GM23248 (cell line): Measurements from ENCODE around the gene AMACR. TPM values are rescaled to one million over a fixed set of nuclear protein-coding genes. Genes with fewer than 3 reads are reported as not detected.

Source experiments
- DNase-seq: peaks from one replicate; pipeline ENCODE4 v3.0.0-alpha.2; 2015
- H2AFZ ChIP-seq: fragments of 200-600 bp; sonication (generic); 2 replicates; pipeline ENCODE4 v1.6.1; 2016; ENCODE audit warnings: antibody characterized with exemption
- H3F3A ChIP-seq: fragments of 200-600 bp; sonication (generic); 2 replicates; pipeline ENCODE4 v1.6.1; 2016; ENCODE audit warnings: mild to moderate bottlenecking, antibody characterized with exemption, mixed run types; ENCODE audit not compliant: insufficient read depth
- H3K27ac ChIP-seq: fragments of 200-600 bp; sonication (generic); 2 replicates; pipeline ENCODE4 v1.5.1; 2016; ENCODE audit warnings: mild to moderate bottlenecking
- H3K27me3 ChIP-seq: fragments of 200-600 bp; sonication (generic); replicated peaks from 2 replicates; pipeline ENCODE4 v1.6.1; 2016; ENCODE audit warnings: mild to moderate bottlenecking; ENCODE audit not compliant: insufficient read depth
- H3K36me3 ChIP-seq: fragments of 200-600 bp; sonication (generic); 2 replicates; pipeline ENCODE4 v1.6.1; 2016; ENCODE audit warnings: low read depth, mild to moderate bottlenecking
- H3K4me1 ChIP-seq: fragments of 200-600 bp; sonication (generic); 2 replicates; pipeline ENCODE4 v1.6.1; 2016; ENCODE audit warnings: mild to moderate bottlenecking; ENCODE audit not compliant: insufficient read depth
- H3K4me2 ChIP-seq: fragments of 200-600 bp; sonication (generic); one replicate; pipeline ENCODE4 v1.6.1; 2016; ENCODE audit warnings: mild to moderate bottlenecking; ENCODE audit not compliant: unreplicated experiment
- H3K4me3 ChIP-seq: fragments of 200-600 bp; sonication (generic); 2 replicates; pipeline ENCODE4 v1.5.1; 2016; ENCODE audit warnings: mild to moderate bottlenecking
- H3K79me2 ChIP-seq: fragments of 200-600 bp; sonication (generic); 2 replicates; pipeline ENCODE4 v1.6.1; 2016; ENCODE audit warnings: mild to moderate bottlenecking; ENCODE audit not compliant: insufficient read depth
- H3K9ac ChIP-seq: fragments of 200-600 bp; sonication (generic); 2 replicates; pipeline ENCODE4 v1.6.1; 2016; ENCODE audit warnings: mild to moderate bottlenecking
- H3K9me2 ChIP-seq: fragments of 200-600 bp; sonication (generic); 2 replicates; pipeline ENCODE4 v1.6.1; 2016; ENCODE audit warnings: mixed run types, mild to moderate bottlenecking, moderate library complexity; ENCODE audit not compliant: insufficient read depth
- H3K9me3 ChIP-seq: fragments of 200-600 bp; sonication (generic); one replicate; pipeline ENCODE4 v1.6.1; 2017; ENCODE audit warnings: low read depth
- H4K20me1 ChIP-seq: fragments of 200-600 bp; sonication (generic); 2 replicates; pipeline ENCODE4 v1.6.0; 2016; ENCODE audit not compliant: insufficient read depth
- EZH2 ChIP-seq: fragments of 200-600 bp; sonication (generic); IDR thresholded peaks from 2 replicates; pipeline ENCODE4 v1.6.1; 2018; ENCODE audit warnings: antibody characterized with exemption, mild to moderate bottlenecking; ENCODE audit not compliant: insufficient read depth, poor library complexity, severe bottlenecking
- EZH2phosphoT487 ChIP-seq: fragments of 200-600 bp; sonication (generic); IDR thresholded peaks from 2 replicates; pipeline ENCODE4 v1.6.1; 2018; ENCODE audit warnings: antibody characterized with exemption, moderate library complexity, mild to moderate bottlenecking, low read depth; ENCODE audit not compliant: insufficient read depth
- WGBS, 2 experiments: methylation state at CpG; one replicate each; pipeline ENCODE4 v1.1.6; 2015 to 2017; ENCODE audit warnings: low lambda C conversion rate in 2 of 2, low coverage in 1 of 2; ENCODE audit errors: missing lambda C conversion rate in 2 of 2; 5-methylcytosine and 5-hydroxymethylcytosine counted together
- in situ Hi-C: fragments of 300-500 bp; cut with MboI; formaldehyde crosslinking; loops from 2 replicates; pipeline ENCODE4 v1.15.0; 2020
- polyA plus RNA-seq: library from polyadenylated mRNA; unstranded; fragments of >200 nt; fragmentation: Nextera tagmentation; extraction: Ambion mirVana; gene quantifications from 2 replicates; pipeline ENCODE4 v1.2.1, GENCODE V29; 2016
- total RNA-seq: library from RNA; depleted of rRNA; stranded (reverse); fragments of >200 nt; shearing (Covaris generic); gene quantifications from 2 replicates; pipeline ENCODE4 v1.2.3, GENCODE V29; 2014

AMACR gene
- total and polyA plus RNA-seq, 2 experiments from 2014 or later: 22.5 to 22.6 TPM

DNA sequence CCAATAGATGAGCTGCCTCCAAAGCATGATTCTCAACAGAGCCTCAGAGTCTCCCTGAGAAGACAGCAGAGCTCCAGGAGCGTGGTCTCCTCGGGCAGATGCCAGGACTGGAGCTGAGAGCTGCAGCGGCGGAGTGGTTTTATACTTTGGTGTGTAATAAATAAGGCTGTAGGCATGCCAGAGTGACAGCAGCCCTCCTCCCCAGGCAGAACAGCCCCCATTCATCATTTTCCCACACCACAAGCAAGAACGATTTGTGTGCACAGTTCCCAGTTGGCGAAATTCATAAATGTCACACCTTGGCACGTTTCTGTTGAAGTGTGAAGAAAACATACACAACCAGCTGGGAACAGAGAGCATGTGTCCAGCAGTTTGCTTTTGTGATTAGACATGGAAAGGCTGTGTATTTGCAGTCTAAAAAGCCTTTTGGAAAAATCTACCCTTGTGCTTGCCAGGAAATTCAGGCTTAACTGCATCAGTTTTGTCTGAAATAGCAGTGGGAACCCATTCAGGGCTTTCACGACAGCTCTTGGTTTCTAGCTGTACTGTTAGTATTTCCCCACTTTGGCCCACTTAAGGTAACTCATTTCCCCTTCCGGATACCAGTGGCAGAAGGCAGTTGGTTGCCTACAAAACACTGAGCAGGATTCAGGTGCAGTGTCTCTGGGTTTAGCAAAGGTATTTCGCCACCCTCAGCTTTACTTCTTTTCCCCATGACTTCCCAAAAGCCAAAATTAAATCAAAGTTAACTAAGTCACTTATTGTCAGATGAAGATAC is 35.4 kb upstream of the AMACR start, which contains the start of gene C1QTNF3:
Gene C1QTNF3, minus strand, starts transcription at position 115 of the 778 bp plus-strand sequence. Its CDS starts 88 bp downstream, at position 27.
- Histone ChIP-seq H3K9ac (no peak within 1 kb of the TSS), H3K4me2 (peak within 1 kb of the TSS; percentile 29), H3K79me2 (no peaks in the 10 kb centered on the region), H3K9me3 (no peaks in the 10 kb centered on the region), H3K4me3 (no peak within 1 kb of the TSS), H3F3A (peaks cover 21% of the 10 kb centered on the region), H3K9me2 (no peaks in the 10 kb centered on the region), H3K36me3 (no peaks in the 10 kb centered on the region), H4K20me1 (no peaks in the 10 kb centered on the region), H2AFZ (peak within 1 kb of the TSS; percentile 48), H3K27ac (no peak within 1 kb of the TSS), H3K27me3 (no peaks in the 10 kb centered on the region), H3K4me1 (peaks cover 38% of the 10 kb centered on the region)
- no peak for TF ChIP-seq EZH2phosphoT487
- TF ChIP-seq EZH2: no peak
- WGBS, 2 experiments: 31 to 35% methylated on average over 10 of the region's 10 CpGs
- DNase-seq: peak; percentile 33
- in situ Hi-C loops: no loop called here

DNA sequence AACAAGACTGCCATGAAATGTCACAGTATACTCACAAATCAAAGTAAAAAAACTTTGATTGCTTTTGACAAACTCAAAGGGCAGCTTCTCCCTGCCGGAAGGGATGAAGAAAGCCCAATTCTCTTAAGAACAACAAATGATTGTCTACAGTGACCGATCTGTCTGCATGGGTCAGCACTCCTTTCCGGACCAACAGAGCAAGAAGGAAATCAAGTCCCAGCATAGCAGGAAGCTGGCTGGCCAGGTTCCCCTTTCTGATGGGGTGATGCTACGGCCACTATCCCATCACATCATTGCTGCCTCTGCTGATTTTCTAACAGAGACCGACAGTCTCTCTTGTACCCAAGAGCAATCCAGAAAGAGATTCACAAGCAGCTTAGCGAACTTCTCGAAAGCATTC is 34.5 kb upstream of the AMACR start:
- in situ Hi-C loops: no loop called here

DNA sequence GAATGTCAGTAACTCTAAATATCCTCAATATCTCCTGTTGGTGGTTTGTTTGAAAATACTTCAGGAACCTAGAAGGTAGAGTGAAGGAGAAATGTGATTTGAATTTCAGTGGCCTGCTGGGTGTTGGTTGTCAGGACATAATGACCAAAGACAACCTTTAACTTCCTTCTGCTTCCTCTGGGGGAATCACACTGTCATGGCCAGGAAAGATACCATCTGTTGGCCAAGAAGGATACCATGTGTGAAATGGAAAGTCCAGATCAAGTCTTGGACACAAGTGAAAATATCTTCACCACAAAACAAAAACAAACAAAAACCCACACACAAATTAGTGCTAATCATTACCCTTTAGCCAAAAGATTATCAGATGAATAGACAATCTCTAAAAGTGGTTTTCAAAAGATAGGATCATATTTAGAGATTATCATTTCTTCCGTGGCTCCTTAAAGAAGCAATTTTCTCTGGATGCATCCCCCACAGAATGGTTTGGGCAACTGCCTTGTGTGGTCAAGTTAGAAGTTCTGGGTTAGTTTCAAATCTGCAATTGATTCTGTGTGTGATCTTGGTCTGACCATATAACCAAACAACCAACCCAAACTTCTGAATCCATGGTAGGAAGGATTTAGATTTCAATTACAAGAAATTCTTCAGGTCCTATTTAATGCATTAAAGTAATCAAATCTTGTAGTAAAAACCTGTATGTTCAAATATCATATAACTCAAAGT is 33.6 kb upstream of the AMACR start:
- no peak overlapping the region for H3K9ac ChIP-seq
- no peak overlapping the region for H2AFZ ChIP-seq
- H3K36me3 ChIP-seq: no peaks in the 10 kb centered on the region
- DNase-seq: no peak
- H4K20me1 ChIP-seq: no peaks in the 10 kb centered on the region
- H3K4me3 ChIP-seq: no peak overlapping the region
- H3F3A ChIP-seq: peaks cover 18% of the 10 kb centered on the region
- no peaks in the 10 kb centered on the region for H3K9me2 ChIP-seq
- in situ Hi-C loops: no loop called here
- H3K4me1 ChIP-seq: peaks cover 36% of the 10 kb centered on the region
- H3K79me2 ChIP-seq: no peaks in the 10 kb centered on the region
- TF ChIP-seq EZH2phosphoT487 (no peak), EZH2 (no peak)
- no peaks in the 10 kb centered on the region for H3K9me3 ChIP-seq
- no peak overlapping the region for H3K27ac ChIP-seq
- no peaks in the 10 kb centered on the region for H3K27me3 ChIP-seq
- H3K4me2 ChIP-seq: no peak overlapping the region
- WGBS, 2 experiments: 37 to 45% methylated on average over 1 of the region's 1 CpG

More for the DNA sequence above, 34.5 kb upstream of the AMACR start:
- Histone ChIP-seq H2AFZ (peak overlapping the region; percentile 48), H3K9me2 (no peaks in the 10 kb centered on the region), H3K9me3 (no peaks in the 10 kb centered on the region), H3F3A (peaks cover 21% of the 10 kb centered on the region), H3K4me3 (no peak overlapping the region), H3K27ac (no peak overlapping the region), H3K79me2 (no peaks in the 10 kb centered on the region), H3K36me3 (no peaks in the 10 kb centered on the region), H3K4me2 (peak overlapping the region; percentile 29), H4K20me1 (no peaks in the 10 kb centered on the region), H3K9ac (no peak overlapping the region), H3K27me3 (no peaks in the 10 kb centered on the region), H3K4me1 (peaks cover 38% of the 10 kb centered on the region)
- WGBS, 2 experiments: 31 to 39% methylated on average over 7 of the region's 7 CpGs
- TF ChIP-seq EZH2 (no peak), EZH2phosphoT487 (no peak)
- DNase-seq: no peak

DNA sequence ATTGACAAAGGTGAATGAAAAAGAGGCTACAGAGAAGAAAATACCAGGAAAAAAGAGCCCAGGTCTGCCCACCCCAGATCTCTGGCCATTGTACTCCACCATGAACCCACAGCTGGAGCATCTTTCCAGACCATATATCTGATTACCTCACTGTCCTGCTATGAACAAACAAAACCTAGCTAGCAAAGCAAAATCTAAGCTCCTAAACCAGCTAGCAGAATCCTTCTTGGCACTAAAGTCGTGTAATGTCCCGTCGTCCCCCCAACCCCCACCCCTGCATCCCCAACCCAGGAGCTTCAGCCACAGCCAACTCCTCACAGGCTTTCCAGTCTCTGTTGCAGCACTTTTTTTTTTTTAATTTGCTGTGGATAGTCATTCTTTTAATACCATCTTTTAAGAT is 32.6 kb upstream of the AMACR start:
- DNase-seq: peak; percentile 31
- no peaks in the 10 kb centered on the region for H3K79me2 ChIP-seq
- no peaks in the 10 kb centered on the region for H3K9me3 ChIP-seq
- H3K9me2 ChIP-seq: no peaks in the 10 kb centered on the region
- H4K20me1 ChIP-seq: no peaks in the 10 kb centered on the region
- H3K4me2 ChIP-seq: no peak overlapping the region
- 0 to 11% methylated on average over 3 of the region's 3 CpGs for WGBS, 2 experiments
- no peak overlapping the region for H3K4me3 ChIP-seq
- TF ChIP-seq EZH2 (no peak), EZH2phosphoT487 (no peak)
- H3K9ac ChIP-seq: no peak overlapping the region
- H3K4me1 ChIP-seq: peaks cover 26% of the 10 kb centered on the region
- H3K27me3 ChIP-seq: no peaks in the 10 kb centered on the region
- no peak overlapping the region for H3K27ac ChIP-seq
- in situ Hi-C loops: no loop called here
- H3F3A ChIP-seq: peaks cover 9% of the 10 kb centered on the region
- H2AFZ ChIP-seq: no peak overlapping the region
- no peaks in the 10 kb centered on the region for H3K36me3 ChIP-seq
